RKO (cell line): ENCODE results near the gene RGN.
"Not testable (repeated sequence)": the region's sequence is repeated elsewhere in the genome, so short reads cannot be mapped to it uniquely, and the experiment has no call there.

Experiments used
- DNase-seq: peaks from one replicate; pipeline ENCODE4 v3.0.0-alpha.2; 2016; ENCODE audit warnings: low spot score

Gene RGN

GRCh38 chrX:47124466-47124865 is 46.2 kb downstream of the RGN start:
- not testable (repeated sequence) for DNase-seq

- DNase-seq = peak; percentile 95
These were observed 51.1 kb downstream of the RGN start for GRCh38 chrX:47129157-47129898.

GRCh38 chrX:47129899-47130358 is 51.7 kb downstream of the RGN start:
- DNase-seq = no peak

GRCh38 chrX:47133493-47133892 is 55.2 kb downstream of the RGN start:
- no peak for DNase-seq

- peak; percentile 84 for DNase-seq
These were observed 57.4 kb downstream of the RGN start for GRCh38 chrX:47135650-47136049.

GRCh38 chrX:47138171-47138570 is 59.9 kb downstream of the RGN start:
- no peak for DNase-seq
